ENCODE results near the gene GPAT3.

DNA sequence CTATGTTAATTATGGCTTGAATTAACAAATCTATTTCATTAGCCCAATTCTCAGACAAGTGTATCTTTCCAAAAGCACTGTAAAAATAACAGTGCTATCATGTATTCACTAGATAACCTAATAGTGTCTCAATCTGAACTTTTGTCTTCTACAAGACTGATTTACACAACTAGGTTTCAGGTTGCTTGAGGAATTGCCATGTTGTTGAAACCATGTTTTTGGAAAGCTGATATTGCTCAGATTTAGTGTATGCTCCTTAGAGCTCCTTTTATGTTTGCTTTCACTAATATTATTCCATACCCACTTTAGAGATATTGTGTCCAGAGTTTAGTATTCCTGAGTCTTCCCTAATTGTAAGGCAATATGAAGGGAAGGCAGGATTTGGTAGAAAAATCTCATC is 70.6 kb downstream of the GPAT3 start:
- no peak for TF ChIP-seq CTCF (conservative IDR thresholded peaks at IDR 0.05)
- TF ChIP-seq ZFX (IDR thresholded peaks at IDR 0.05), result no peak

Data from C4-2B (cell line).